Suppressor macrophage (primary cell): ENCODE measurements around the gene SLC6A6.
A peak's percentile ranks its signal among the peaks of the same experiment; 100 is the strongest.

Source experiments
- DNase-seq, 4 experiments: peaks; one replicate each; pipeline ENCODE4 v3.0.0-alpha.2; 2020 to 2022
- total RNA-seq, 17 experiments: gene quantifications; one replicate each; lab custom pipeline; 2026; ENCODE audit warnings: mixed read lengths in 6 of 17, inconsistent platforms in 3 of 17; lab: John Stamatoyannopoulos, UW

Gene SLC6A6
- 240 to 566 (median 368) reads per million in 17 experiments for total RNA-seq

DNA sequence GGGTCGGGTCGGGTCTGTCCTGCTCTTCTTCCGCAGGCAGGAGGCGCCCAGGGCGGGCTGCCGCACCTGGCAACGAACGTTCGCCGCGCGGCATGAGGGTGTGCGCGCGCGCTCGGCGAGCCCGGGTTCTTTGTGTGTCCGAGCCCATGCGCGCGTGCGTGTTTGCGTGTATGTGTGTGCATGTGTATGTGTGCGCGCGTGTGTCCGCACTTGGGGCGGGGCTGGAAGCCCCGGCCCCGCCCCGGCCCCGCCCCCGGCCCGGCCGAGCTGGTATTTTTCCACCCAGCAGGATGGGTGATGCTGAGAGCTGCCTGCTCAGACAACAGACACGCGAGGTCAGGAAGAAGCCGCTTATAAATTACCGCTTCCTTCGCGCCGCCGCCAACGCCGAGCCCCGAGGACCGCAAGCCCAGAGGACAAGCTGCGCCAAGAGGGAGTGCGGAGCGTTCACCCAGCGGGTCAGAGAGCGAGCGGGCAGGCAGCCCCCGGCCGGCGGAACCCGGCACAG lies at the start of gene SLC6A6:
SLC6A6 (plus strand) TSS at position 303 of the 508 bp plus-strand sequence. CDS start 41,029 bp downstream, outside the sequence.
- peak; percentile 90 to 96 (median 93) for DNase-seq

- DNase-seq, result peak in 3 of 4 experiments; percentile 21 to 42 (median 33)
These were observed 48.9 kb upstream of the SLC6A6 start for GRCh38 chr3:14353502-14353901.

- DNase-seq, result no peak
These were observed 44.9 kb upstream of the SLC6A6 start for GRCh38 chr3:14357463-14357862.

DNA sequence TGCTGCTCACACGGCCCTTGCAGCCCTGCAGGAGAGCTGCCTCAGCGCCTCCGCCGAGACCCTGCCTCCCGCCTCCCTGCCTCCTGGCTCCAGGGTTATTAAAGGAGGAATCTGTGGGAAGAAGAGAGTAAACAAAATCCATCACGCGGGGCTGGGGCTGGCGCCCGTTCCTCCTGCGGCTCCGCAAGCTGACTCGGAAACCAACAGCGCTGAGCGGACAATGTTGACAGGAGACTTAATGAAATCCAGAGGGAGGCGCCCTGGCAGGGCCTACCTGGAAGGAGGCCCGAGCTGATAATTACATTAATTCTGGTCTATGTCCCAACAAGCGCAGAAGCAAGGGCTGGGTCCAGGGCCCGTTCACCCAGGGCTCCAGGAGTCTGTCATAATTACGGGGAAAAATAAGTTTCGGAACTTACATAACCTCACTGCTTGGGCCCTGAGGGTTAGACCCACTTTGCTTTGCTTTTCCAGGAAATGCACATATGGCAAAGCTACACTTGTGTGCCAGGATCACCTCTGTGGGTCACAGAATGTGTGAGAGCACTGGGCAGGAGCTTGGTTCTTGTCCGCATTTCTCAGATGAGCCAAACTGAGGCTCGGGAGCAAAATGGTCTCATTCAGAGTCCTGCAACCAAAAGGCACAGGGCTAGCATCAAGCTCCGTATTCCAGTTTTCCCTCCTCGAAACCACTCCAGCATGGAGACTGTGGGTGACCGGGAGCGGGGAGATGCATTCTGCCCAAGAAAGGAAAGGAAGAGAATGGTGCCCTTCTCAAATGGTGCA lies 43.8 kb upstream of the SLC6A6 start:
- DNase-seq, result no peak

DNA sequence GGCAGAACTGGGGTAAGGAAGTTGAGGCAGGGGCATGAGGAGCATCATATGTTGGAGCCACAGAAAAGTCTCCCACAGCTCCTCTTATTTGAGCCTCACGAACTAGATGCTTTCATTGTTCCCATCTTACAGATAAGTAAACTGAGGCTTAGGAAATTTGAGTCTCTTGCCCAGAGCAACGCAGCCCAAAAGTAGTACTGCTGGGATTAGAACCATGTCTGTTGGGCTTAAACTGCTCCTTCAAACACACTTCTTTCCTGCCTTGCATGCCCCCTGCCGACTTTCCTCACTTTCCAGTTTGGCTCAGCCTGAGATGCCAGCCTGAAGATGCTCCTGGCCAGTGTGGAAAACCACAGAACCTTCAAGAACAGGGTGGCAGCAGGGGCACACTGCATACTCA lies 43.1 kb upstream of the SLC6A6 start:
- DNase-seq, result no peak

- DNase-seq, result no peak
These were observed 42.1 kb upstream of the SLC6A6 start for GRCh38 chr3:14360123-14360881.

DNA sequence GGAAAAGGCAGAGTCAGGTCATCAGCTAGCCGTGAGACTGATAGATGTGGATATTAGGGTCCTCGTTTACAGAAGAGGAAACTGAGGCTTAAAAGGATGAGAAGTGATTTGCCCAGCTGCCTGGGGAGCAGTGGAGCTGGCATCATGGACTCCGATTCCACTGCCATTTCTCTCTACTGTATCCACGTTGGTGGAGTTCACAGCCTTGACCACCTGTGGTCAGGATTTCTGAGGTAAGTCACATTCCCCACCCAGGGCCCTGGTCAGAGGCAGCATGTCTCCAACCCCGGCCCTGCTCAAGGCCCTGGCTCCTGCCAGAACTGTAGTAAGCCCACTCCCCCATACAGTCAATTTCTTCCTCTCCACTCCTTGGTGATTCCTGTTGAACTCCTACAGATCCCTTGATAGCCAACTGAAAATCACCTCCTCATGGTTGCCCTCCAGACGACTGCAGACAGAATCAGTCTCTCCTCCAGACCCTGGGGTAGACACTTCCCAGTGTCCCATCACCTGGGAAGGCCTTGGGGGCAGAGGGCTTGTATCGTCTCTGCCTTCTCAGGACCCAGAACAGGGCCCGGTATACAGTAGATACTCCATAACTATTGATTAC lies 41.2 kb upstream of the SLC6A6 start:
- DNase-seq, result no peak

GRCh38 chr3:14362890-14363289 lies 39.5 kb upstream of the SLC6A6 start:
- no peak for DNase-seq

DNA sequence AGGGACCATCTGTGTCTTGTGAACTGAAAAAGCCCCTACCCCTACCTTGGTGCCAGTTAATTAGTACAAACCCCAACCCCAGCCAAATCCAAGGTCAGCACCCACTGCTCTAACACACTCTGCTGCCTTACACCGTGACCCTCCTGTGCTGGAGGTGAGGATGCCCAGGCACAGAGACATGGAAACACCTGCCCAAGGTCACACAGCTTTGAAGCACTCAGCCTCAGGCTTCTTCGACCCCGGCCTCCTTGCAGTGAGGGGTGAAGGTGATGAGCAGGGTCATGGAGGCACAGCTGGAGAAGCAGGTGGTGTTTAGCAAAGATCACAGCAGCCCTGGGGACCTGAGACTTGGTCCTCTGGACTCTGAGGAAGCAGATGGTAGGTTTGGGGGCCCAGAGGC lies 39.0 kb upstream of the SLC6A6 start:
- no peak for DNase-seq

DNA sequence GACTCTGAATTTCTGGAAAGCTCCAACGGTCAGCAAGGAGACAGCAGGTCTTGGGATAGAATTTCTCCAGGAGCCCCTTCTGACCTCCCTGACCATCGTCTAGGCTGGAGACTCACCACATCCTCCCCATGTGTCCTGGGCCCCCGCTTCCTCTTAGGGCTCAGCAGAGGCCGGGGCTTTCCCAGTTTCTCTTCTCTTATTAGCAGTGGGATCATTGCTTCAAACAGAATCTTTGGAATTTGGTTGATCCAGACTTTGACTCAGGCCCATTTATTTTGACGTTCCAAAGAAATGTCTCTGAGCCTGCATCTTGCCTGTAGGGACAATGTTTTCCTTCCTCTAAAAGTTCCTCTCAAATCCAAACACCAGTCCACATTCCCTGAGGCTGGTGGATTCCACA lies 38.4 kb upstream of the SLC6A6 start:
- DNase-seq, result peak; percentile 77 to 88 (median 84)

DNA sequence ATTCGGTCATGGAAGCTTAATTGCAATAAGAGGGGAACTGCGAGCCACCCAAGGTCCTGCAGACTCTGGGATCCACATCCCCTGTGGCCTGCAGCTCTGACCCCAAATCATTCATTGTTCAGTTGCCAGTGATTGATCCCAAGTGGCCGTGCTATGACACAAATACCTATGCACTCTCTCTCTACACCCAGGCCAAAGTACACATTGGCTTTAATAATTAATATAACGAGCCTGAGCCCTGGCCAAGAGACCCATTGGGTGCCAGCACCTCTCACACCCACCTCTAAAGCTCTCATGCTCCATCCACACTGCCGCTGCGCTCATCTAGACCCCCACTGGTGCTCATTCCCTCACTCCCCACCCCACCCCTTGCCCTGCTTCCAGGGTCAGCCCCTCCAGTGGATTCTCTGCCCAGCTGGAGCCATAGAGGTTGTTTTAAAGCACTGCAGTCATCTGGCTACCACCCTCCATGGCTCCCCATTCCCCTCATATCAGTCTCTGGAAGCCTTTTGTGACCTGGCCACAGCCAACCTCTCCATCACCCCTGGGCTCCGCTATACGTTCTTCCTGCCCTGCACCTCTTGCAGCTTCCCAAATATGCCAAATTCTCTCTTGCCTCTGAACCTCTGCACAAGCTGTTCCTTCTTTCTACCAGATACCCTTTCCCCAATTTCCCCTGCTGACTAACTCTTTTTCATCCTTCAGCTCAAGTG lies 37.7 kb upstream of the SLC6A6 start:
- no peak for DNase-seq

DNA sequence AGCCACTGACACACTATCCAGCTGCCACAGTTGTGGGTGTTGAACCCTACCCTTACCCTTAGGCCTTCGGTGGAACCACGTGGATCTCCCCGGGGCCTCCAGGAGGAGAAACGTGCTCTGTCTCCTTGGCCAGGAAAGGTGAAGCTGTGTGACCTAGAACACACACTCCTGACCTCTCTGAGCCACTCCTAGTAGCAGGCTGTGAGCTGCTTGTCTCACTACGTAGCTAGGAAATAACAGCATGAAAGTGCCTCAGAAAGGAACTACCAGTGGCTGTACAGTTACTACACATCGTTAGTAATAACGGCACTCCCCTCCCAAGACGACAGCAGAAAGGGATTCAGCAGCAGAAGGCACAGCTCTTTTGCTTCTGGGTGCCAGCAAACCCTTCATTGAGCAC lies 36.2 kb upstream of the SLC6A6 start:
- no peak for DNase-seq

GRCh38 chr3:14366915-14367823 lies 35.2 kb upstream of the SLC6A6 start:
- no peak for DNase-seq

DNA sequence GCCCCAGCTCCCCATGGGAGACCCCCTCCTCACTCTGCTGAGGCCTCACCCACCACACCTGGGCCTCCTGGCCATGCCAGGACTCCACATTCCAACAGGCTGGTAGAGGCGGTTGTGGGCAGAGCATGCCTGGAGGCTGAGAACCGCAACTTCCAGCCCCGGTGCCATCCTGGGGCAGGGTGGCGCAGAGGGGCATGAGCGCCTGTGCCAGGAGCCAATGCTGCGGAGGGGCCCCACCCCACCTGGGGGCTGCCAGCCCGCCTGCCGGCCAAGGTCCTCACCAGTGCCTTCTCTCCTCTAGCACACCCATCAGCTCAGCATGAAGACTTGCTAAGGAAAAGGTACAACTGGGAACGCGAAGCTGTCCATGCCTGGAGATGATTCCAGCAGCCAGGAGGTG lies 34.3 kb upstream of the SLC6A6 start:
- no peak for DNase-seq

- no peak for DNase-seq
These were observed 33.5 kb upstream of the SLC6A6 start for GRCh38 chr3:14368885-14369284.

DNA sequence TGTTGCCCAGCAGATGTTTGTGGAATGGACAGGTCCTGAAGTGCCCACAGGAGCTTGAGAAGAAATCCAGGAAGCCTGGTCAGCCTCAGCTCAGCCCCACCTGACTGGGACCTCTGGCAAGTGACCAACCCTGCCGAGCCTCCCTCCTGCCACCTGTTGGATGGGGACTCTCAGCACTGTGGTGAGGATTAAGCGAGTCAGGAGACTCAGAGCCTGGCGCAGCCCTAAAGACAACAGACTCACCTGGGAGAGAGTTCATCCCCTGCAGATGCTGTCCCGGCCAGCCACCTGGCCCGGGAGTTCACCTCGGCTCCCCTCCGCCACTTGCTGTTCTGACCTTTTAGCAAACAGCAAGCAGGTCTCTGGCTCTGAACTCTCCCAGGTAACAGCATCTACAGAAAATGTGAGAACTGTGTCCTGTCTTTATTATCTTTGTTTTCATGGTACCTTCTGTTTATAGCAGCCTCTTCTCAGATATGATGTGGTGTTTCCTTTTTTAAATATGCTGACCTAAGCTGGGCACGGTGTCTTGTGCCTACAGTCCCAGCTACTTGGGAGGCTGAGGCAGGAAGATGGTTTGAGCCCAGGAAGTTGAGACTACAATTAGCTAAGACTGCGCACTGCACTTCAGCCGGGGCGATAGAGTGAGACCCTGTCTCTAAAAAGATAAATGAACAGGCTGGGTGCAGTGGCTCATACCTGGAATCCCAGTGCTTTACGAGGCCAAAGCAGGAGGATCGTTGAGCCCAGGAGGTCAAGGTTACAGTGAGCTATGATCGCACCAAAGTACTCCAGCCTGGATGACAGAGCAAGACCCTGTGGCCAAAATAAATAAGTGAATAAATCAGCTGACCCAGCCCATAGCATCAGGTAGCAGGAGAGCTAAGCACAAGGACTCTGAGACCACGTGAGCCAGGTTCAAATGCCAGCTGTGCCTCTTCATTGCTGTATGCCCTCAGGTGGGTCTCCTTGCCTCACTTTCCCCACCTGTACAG lies 32.4 kb upstream of the SLC6A6 start:
- DNase-seq, result peak in 3 of 4 experiments; percentile 47 to 54 (median 50)

DNA sequence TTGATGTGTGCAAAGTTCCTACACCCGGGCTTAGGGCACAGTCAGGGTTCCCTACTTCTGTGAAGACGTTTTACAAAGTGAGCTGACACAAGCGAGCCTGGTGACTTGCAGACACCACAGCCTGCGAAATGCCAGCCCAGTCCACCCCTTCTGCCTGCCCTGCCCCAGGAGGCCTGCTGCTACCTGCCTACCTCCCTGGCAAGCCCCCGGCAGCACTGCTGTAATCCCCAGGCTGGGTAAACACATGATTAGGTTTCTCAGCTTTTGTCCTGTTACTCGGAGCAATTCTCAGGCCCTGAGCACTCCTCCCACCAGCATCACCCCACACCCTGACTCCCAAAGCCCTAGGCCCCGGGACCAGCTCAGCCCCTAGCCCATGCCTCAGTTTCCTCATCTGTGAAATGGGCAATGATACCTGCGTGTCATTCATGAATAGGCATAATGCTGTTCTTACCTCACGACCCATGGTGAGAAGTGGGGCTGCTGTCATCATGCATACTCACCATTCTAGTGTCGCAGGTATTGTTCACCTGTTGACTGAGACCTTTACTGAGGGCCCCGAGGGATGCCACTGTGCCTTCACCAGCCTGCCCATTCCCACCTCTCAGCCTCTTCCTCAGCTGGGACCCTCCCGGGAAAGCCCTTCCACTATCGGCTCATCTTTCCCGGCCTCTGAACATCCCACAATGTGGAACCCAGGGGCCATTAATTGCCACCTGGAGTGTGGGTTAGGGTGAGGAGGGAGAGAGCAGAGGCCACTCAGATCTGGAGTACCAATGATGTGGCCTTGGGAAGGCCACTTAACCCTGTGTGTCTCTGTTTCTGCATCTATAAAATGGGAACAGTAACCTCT lies 31.5 kb upstream of the SLC6A6 start:
- peak in 1 of 4 experiments; percentile 51 for DNase-seq

- peak; percentile 90 to 94 (median 94) for DNase-seq
These were observed 30.6 kb upstream of the SLC6A6 start for GRCh38 chr3:14371573-14372474.
